GM12891 (cell line): ENCODE results near the gene UNC13B.

Experiments
- PAX5 ChIP-seq: IDR thresholded peaks from 2 replicates; pipeline ENCODE4 v1.6.1; 2011; ENCODE audit warnings: low read length, moderate library complexity, mild to moderate bottlenecking; ENCODE audit not compliant: insufficient read depth, severe bottlenecking
- POLR2A ChIP-seq: IDR thresholded peaks from 2 replicates; pipeline ENCODE4 v1.6.1; 2011; ENCODE audit warnings: low read depth, low read length, control low read depth
- POLR2AphosphoS5 ChIP-seq: IDR thresholded peaks from 2 replicates; pipeline ENCODE4 v1.6.1; 2011; ENCODE audit warnings: low read depth, low read length, control low read depth
- POU2F2 ChIP-seq: IDR thresholded peaks from 2 replicates; pipeline ENCODE4 v1.6.1; 2011; ENCODE audit warnings: low read depth, mild to moderate bottlenecking, control low read depth, low read length, moderate library complexity
- SPI1 ChIP-seq: IDR thresholded peaks from 2 replicates; pipeline ENCODE4 v1.6.1; 2011; ENCODE audit warnings: low read depth, low read length, control low read depth
- TAF1 ChIP-seq: IDR thresholded peaks from 2 replicates; pipeline ENCODE4 v1.6.1; 2011; ENCODE audit warnings: low read depth, low read length, control low read depth

DNA sequence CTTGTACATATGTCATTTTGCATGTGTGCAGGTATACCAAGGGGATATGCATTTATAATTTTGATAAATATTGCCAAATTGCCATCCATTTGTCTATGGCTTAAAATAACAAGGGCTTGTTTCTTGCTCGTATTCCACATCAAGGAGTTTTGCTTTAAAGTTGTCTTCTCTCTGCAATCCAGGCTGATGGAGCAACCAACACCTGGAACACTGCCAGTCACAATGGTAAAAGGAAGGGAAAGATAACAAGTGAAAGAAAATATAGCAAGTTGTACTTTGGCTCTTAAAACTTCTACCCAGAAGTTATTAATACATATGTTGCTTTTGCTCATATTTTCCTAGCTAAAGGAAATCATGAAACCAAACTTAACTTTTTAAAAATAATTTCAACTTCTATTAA lies 156.9 kb downstream of the UNC13B start:
- TF ChIP-seq POLR2AphosphoS5 = no peak
- no peak for TF ChIP-seq POLR2A
- no peak for TF ChIP-seq TAF1
- no peak for TF ChIP-seq SPI1
- no peak for TF ChIP-seq POU2F2
- no peak for TF ChIP-seq PAX5
